ENCODE results near the gene DLG1.

DLG1 gene

DNA sequence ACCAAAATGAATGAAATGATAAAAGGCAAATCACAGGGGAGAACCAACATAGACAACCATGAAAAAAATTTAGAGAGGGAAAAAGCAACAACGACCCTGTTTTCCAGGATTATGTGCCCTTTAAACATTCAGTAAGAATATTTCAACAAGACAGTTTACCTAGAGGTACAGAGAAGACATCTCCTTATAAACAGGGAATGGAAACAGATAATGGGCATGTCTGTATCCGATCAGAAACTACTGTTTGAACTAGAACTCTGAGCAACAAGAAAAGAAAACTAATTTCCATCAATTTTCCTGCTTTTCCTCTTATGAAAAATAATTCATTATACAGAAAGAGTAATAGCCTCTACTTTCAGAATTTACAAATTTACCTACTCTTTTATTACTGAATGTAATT is 39.3 kb downstream of the DLG1 start:
- Histone ChIP-seq H3K9me3 (ENCODE audit: control insufficient read depth, low read length) (no peaks in the 10 kb centered on the region), H2BK12ac (ENCODE audit: low read length in 2 of 2) (no peak overlapping the region), H3K36me3 (ENCODE audit: control insufficient read depth in 1 of 2, insufficient read depth in 2 of 2, low read depth in 1 of 2, low read length in 2 of 2) (peaks cover 9% of the 10 kb centered on the region in 2 experiments), H3K4me1 (ENCODE audit: control insufficient read depth, insufficient read depth, low read depth, low read length) (peaks cover 2% of the 10 kb centered on the region), H3K4me3 (ENCODE audit: insufficient read depth in 1 of 2, low read depth in 1 of 2, low read length in 2 of 2) (no peak overlapping the region), H2BK5ac (ENCODE audit: low read depth, low read length, poor library complexity, severe bottlenecking) (no peak overlapping the region), H2AFZ (ENCODE audit: low read depth, low read length) (no peak overlapping the region), H2BK120ac (ENCODE audit: low read depth, low read length) (no peak overlapping the region), H3K27me3 (ENCODE audit: control insufficient read depth in 1 of 2, insufficient read depth in 1 of 2, low read length in 2 of 2) (no peaks in the 10 kb centered on the region), H3K23ac (ENCODE audit: low read length in 2 of 2) (no peak overlapping the region), H4K8ac (ENCODE audit: low read length) (no peak overlapping the region), H3K79me1 (replicated peaks; ENCODE audit: low read length, poor library complexity, severe bottlenecking) (peaks cover 3% of the 10 kb centered on the region), H3K18ac (ENCODE audit: low read depth in 1 of 2, low read length in 2 of 2) (no peak overlapping the region), H4K91ac (ENCODE audit: low read length) (no peak overlapping the region), H3K4ac (ENCODE audit: low read depth in 1 of 2, low read length in 2 of 2) (no peak overlapping the region), H2BK15ac (ENCODE audit: low read depth, poor library complexity, severe bottlenecking) (no peak overlapping the region), H3K4me2 (ENCODE audit: low read length, poor library complexity, severe bottlenecking) (no peak overlapping the region), H3K27ac (ENCODE audit: low read length, poor library complexity, severe bottlenecking) (no peak overlapping the region), H3K14ac (ENCODE audit: low read length in 2 of 2) (no peak overlapping the region), H2AK5ac (ENCODE audit: low read length, severe bottlenecking) (no peak overlapping the region), H3K9ac (ENCODE audit: low read length) (no peak overlapping the region)
- DNase-seq = no peak
- 100% methylated on average over 1 of the region's 2 CpGs for WGBS

DNA sequence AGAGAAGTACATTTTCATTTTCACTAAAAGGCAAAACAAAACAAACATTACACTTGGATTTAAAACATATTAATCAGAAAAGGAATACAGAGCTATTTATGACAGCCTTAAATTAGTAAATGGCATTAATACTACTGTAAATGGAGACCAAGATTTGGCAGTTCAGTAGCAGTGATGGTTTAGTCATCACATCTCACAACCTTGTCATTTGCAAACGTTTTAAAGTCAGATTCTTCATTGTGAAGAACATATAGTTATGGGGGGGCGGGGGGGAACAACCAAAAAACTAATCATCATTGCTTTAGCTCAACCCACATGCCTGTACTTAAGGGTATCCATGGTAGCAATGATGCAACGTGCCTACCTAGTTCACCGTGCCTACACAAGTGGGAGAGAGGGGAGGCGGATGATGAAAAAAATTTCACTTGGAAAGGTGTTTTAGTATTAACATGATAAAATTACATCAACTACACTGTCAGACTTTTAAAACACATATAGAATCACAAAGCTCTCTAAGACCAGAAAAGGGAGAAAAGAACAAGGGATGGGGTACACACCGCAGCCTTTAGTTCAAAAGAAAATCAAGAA is 40.1 kb downstream of the DLG1 start:
- Histone ChIP-seq H3K27ac (ENCODE audit: low read length, poor library complexity, severe bottlenecking) (no peak overlapping the region), H3K4me1 (ENCODE audit: control insufficient read depth, insufficient read depth, low read depth, low read length) (peaks cover 2% of the 10 kb centered on the region), H2BK15ac (ENCODE audit: low read depth, poor library complexity, severe bottlenecking) (no peak overlapping the region), H3K9me3 (ENCODE audit: control insufficient read depth, low read length) (no peaks in the 10 kb centered on the region), H3K9ac (ENCODE audit: low read length) (no peak overlapping the region), H4K8ac (ENCODE audit: low read length) (no peak overlapping the region), H3K4ac (ENCODE audit: low read depth in 1 of 2, low read length in 2 of 2) (no peak overlapping the region), H2BK5ac (ENCODE audit: low read depth, low read length, poor library complexity, severe bottlenecking) (no peak overlapping the region), H2AFZ (ENCODE audit: low read depth, low read length) (no peak overlapping the region), H3K79me1 (replicated peaks; ENCODE audit: low read length, poor library complexity, severe bottlenecking) (peaks cover 3% of the 10 kb centered on the region), H3K18ac (ENCODE audit: low read depth in 1 of 2, low read length in 2 of 2) (no peak overlapping the region), H2BK120ac (ENCODE audit: low read depth, low read length) (no peak overlapping the region), H3K27me3 (ENCODE audit: control insufficient read depth in 1 of 2, insufficient read depth in 1 of 2, low read length in 2 of 2) (no peaks in the 10 kb centered on the region), H3K14ac (ENCODE audit: low read length in 2 of 2) (no peak overlapping the region), H3K23ac (ENCODE audit: low read length in 2 of 2) (no peak overlapping the region), H2AK5ac (ENCODE audit: low read length, severe bottlenecking) (no peak overlapping the region), H2BK12ac (ENCODE audit: low read length in 2 of 2) (no peak overlapping the region), H3K4me3 (ENCODE audit: insufficient read depth in 1 of 2, low read depth in 1 of 2, low read length in 2 of 2) (no peak overlapping the region), H3K4me2 (ENCODE audit: low read length, poor library complexity, severe bottlenecking) (no peak overlapping the region), H3K36me3 (ENCODE audit: control insufficient read depth in 1 of 2, insufficient read depth in 2 of 2, low read depth in 1 of 2, low read length in 2 of 2) (peaks cover 5 to 6% of the 10 kb centered on the region in 2 experiments), H4K91ac (ENCODE audit: low read length) (no peak overlapping the region)
- DNase-seq = no peak
- WGBS = no CpG with 5 or more reads among the region's 6 CpGs

DNA sequence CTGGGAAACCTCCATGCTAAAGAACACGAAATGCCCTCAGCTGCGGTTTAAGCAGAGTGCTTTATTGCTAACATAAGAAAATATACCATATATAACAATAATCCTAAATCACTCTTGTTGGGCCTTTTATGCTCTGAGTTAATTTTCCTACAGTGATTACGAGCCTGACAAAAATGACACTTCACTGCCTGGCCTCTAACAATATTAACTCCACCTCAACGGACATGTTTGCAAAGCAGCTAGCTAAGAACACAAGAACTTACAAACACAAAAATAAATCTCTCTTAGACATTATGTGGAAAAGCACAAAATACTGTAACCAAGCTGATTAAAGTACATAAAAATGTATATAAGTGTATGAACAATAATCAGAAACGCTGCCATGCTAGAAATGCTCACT is 40.7 kb downstream of the DLG1 start:
- H3K9ac ChIP-seq (ENCODE audit: low read length) = no peak overlapping the region
- DNase-seq = no peak
- no peak overlapping the region for H2BK120ac ChIP-seq (ENCODE audit: low read depth, low read length)
- H3K4me2 ChIP-seq (ENCODE audit: low read length, poor library complexity, severe bottlenecking) = no peak overlapping the region
- H3K27me3 ChIP-seq (ENCODE audit: control insufficient read depth in 1 of 2, insufficient read depth in 1 of 2, low read length in 2 of 2) = no peaks in the 10 kb centered on the region
- H3K23ac ChIP-seq (ENCODE audit: low read length in 2 of 2) = no peak overlapping the region
- peaks cover under 1 to 5% of the 10 kb centered on the region in 2 experiments for H3K36me3 ChIP-seq (ENCODE audit: control insufficient read depth in 1 of 2, insufficient read depth in 2 of 2, low read depth in 1 of 2, low read length in 2 of 2)
- H3K9me3 ChIP-seq (ENCODE audit: control insufficient read depth, low read length) = no peaks in the 10 kb centered on the region
- H3K4ac ChIP-seq (ENCODE audit: low read depth in 1 of 2, low read length in 2 of 2) = no peak overlapping the region
- no peak overlapping the region for H2AFZ ChIP-seq (ENCODE audit: low read depth, low read length)
- no peak overlapping the region for H3K4me3 ChIP-seq (ENCODE audit: insufficient read depth in 1 of 2, low read depth in 1 of 2, low read length in 2 of 2)
- no peak overlapping the region for H4K91ac ChIP-seq (ENCODE audit: low read length)
- no peak overlapping the region for H2AK5ac ChIP-seq (ENCODE audit: low read length, severe bottlenecking)
- no peak overlapping the region for H2BK5ac ChIP-seq (ENCODE audit: low read depth, low read length, poor library complexity, severe bottlenecking)
- 82% methylated on average over 4 of the region's 5 CpGs for WGBS
- no peak overlapping the region for H2BK15ac ChIP-seq (ENCODE audit: low read depth, poor library complexity, severe bottlenecking)
- H4K8ac ChIP-seq (ENCODE audit: low read length) = no peak overlapping the region
- peaks cover 2% of the 10 kb centered on the region for H3K4me1 ChIP-seq (ENCODE audit: control insufficient read depth, insufficient read depth, low read depth, low read length)
- H3K14ac ChIP-seq (ENCODE audit: low read length in 2 of 2) = no peak overlapping the region
- no peak overlapping the region for H2BK12ac ChIP-seq (ENCODE audit: low read length in 2 of 2)
- H3K27ac ChIP-seq (ENCODE audit: low read length, poor library complexity, severe bottlenecking) = peak overlapping the region; percentile 30
- H3K79me1 ChIP-seq (replicated peaks; ENCODE audit: low read length, poor library complexity, severe bottlenecking) = peaks cover 3% of the 10 kb centered on the region
- H3K18ac ChIP-seq (ENCODE audit: low read depth in 1 of 2, low read length in 2 of 2) = no peak overlapping the region

DNA sequence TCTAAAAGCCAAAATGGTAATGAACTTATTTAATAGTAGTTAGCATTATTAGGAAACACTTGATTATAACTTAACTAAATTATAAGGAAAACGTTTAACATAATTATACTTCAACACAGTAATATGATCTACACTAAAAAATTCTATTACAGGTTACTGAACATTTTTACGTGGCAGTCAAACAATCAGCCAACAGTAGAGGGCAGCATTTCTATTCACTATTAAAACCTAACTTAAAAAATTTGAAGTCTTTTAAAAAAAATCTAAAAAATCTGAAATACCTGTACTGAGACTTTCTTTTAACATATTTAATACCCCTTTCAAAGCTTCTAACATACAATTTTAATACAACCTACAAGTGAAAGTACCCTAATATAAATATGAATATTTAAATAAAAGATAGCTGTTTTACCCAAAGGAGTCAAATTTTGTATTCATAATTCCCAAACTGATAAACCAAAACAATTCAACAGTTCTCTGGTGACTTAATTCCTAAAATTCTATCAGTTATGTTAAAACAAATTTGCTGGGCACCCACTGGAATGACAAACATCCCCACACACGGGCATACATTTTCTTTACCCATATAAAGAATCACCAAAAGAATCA is 41.5 kb downstream of the DLG1 start:
- no peak overlapping the region for H3K27ac ChIP-seq (ENCODE audit: low read length, poor library complexity, severe bottlenecking)
- no peak overlapping the region for H2AFZ ChIP-seq (ENCODE audit: low read depth, low read length)
- H3K36me3 ChIP-seq (ENCODE audit: control insufficient read depth in 1 of 2, insufficient read depth in 2 of 2, low read depth in 1 of 2, low read length in 2 of 2) = peaks cover 3 to 6% of the 10 kb centered on the region in 2 experiments
- H2BK120ac ChIP-seq (ENCODE audit: low read depth, low read length) = no peak overlapping the region
- H3K14ac ChIP-seq (ENCODE audit: low read length in 2 of 2) = no peak overlapping the region
- no peak overlapping the region for H2AK5ac ChIP-seq (ENCODE audit: low read length, severe bottlenecking)
- no peak overlapping the region for H2BK15ac ChIP-seq (ENCODE audit: low read depth, poor library complexity, severe bottlenecking)
- H3K79me1 ChIP-seq (replicated peaks; ENCODE audit: low read length, poor library complexity, severe bottlenecking) = no peaks in the 10 kb centered on the region
- no peak overlapping the region for H3K4me2 ChIP-seq (ENCODE audit: low read length, poor library complexity, severe bottlenecking)
- 27% methylated on average over 3 of the region's 3 CpGs for WGBS
- peak; percentile 60 for DNase-seq
- peaks cover 2% of the 10 kb centered on the region for H3K4me1 ChIP-seq (ENCODE audit: control insufficient read depth, insufficient read depth, low read depth, low read length)
- H4K8ac ChIP-seq (ENCODE audit: low read length) = no peak overlapping the region
- no peak overlapping the region for H3K23ac ChIP-seq (ENCODE audit: low read length in 2 of 2)
- H3K4me3 ChIP-seq (ENCODE audit: insufficient read depth in 1 of 2, low read depth in 1 of 2, low read length in 2 of 2) = no peak overlapping the region
- no peak overlapping the region for H4K91ac ChIP-seq (ENCODE audit: low read length)
- no peaks in the 10 kb centered on the region for H3K9me3 ChIP-seq (ENCODE audit: control insufficient read depth, low read length)
- no peak overlapping the region for H2BK5ac ChIP-seq (ENCODE audit: low read depth, low read length, poor library complexity, severe bottlenecking)
- H3K9ac ChIP-seq (ENCODE audit: low read length) = no peak overlapping the region
- no peak overlapping the region for H3K4ac ChIP-seq (ENCODE audit: low read depth in 1 of 2, low read length in 2 of 2)
- H3K27me3 ChIP-seq (ENCODE audit: control insufficient read depth in 1 of 2, insufficient read depth in 1 of 2, low read length in 2 of 2) = no peaks in the 10 kb centered on the region
- H2BK12ac ChIP-seq (ENCODE audit: low read length in 2 of 2) = no peak overlapping the region
- H3K18ac ChIP-seq (ENCODE audit: low read depth in 1 of 2, low read length in 2 of 2) = no peak overlapping the region
